ENCODE measurements around the gene NRXN3.

NRXN3 gene

GRCh38 chr14:79265366-79265946, 1095.3 kb downstream of the NRXN3 start:
- H3K4me3 ChIP-seq, result no peak overlapping the region
- no peak for DNase-seq (ENCODE audit: low spot score in 2 of 2)
- in situ Hi-C loops (cut with MboI; ENCODE audit: low sequenced_read_pairs), result no loop called here

GRCh38 chr14:79270361-79270760, 1100.2 kb downstream of the NRXN3 start:
- in situ Hi-C loops (cut with MboI; ENCODE audit: low sequenced_read_pairs), result no loop called here
- no peaks in the 10 kb centered on the region for H3K36me3 ChIP-seq (replicated peaks)
- no peaks in the 10 kb centered on the region for H3K27me3 ChIP-seq (ENCODE audit: low read depth)
- no peaks in the 10 kb centered on the region for H3K4me1 ChIP-seq
- DNase-seq (ENCODE audit: low spot score in 2 of 2), result no peak
- no peak overlapping the region for H3K4me3 ChIP-seq
- no peaks in the 10 kb centered on the region for H3K9me3 ChIP-seq

More at GRCh38 chr14:79265366-79265946, 1095.3 kb downstream of the NRXN3 start:
- Histone ChIP-seq H3K9me3 (no peaks in the 10 kb centered on the region), H3K27me3 (ENCODE audit: low read depth) (no peaks in the 10 kb centered on the region), H3K36me3 (replicated peaks) (no peaks in the 10 kb centered on the region), H3K4me1 (no peaks in the 10 kb centered on the region)

DNA sequence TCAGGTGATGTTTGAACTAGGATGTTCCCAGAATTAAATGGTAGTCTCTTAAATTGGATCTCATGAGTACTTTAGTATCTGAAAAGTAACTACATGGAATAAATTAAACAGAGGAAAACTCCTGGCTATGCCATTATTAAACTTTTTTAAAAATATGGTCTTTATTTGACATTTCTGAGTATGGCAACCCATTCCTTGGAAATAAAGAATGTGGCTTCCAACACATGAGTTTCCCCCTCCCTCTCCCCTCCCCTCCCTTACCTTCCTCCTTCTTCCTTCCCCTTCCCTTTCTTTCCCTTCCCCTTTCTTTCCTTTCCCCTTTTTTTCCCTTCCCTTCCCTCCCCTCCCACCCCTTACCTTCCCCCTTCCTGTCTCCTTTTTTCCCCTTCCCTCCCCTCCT, 1100.9 kb downstream of the NRXN3 start:
- DNase-seq (ENCODE audit: low spot score in 2 of 2), result no peak

DNA sequence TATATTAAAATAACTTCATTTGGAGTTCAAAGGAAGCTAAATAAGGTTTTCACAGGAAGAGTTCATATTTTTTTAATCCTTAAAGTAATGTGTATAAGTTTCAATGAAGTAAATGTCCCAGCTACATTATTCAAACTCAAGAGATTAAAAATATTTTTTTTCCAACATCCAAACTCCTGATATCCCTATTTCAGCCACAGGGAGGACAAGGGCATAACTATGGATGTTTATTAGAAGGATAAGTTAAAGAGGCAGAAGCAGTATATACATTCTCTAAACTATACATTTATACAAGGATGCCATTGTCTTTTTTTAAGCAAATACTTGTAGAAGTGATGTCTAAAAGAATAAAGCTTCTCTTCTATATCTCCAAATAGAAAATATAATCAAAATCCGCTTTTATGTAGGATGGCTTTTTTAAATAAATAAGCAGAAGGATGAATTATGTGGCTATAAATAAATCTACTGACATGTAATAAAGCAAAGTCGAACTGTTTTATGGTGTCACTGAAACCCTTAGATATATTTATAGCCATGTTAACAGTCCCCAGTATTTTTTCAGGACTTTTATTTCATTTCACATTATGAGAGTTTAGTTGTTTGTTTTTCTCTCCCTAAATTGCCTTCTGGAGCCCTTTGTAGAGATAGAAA, 1104.6 kb downstream of the NRXN3 start:
- Histone ChIP-seq H3K27me3 (ENCODE audit: low read depth) (peaks cover 7% of the 10 kb centered on the region; the same call in 1 of the 2 replicates), H3K4me3 (no peak overlapping the region), H3K36me3 (replicated peaks) (no peaks in the 10 kb centered on the region), H3K4me1 (no peaks in the 10 kb centered on the region), H3K9me3 (no peaks in the 10 kb centered on the region)
- no peak for DNase-seq (ENCODE audit: low spot score in 2 of 2)
- in situ Hi-C loops (cut with MboI; ENCODE audit: low sequenced_read_pairs), result no loop called here

More for the DNA sequence above, 1100.9 kb downstream of the NRXN3 start:
- in situ Hi-C loops (cut with MboI; ENCODE audit: low sequenced_read_pairs), result no loop called here
- no peaks in the 10 kb centered on the region for H3K27me3 ChIP-seq (ENCODE audit: low read depth)
- H3K4me3 ChIP-seq, result no peak overlapping the region
- H3K4me1 ChIP-seq, result no peaks in the 10 kb centered on the region
- H3K9me3 ChIP-seq, result no peaks in the 10 kb centered on the region
- no peaks in the 10 kb centered on the region for H3K36me3 ChIP-seq (replicated peaks)

GRCh38 chr14:79275292-79275655, 1105.1 kb downstream of the NRXN3 start:
- Histone ChIP-seq H3K4me1 (no peaks in the 10 kb centered on the region), H3K9me3 (no peaks in the 10 kb centered on the region), H3K36me3 (replicated peaks) (no peaks in the 10 kb centered on the region), H3K4me3 (no peak overlapping the region), H3K27me3 (ENCODE audit: low read depth) (peaks cover 11% of the 10 kb centered on the region)
- DNase-seq (ENCODE audit: low spot score in 2 of 2), result no peak
- in situ Hi-C loops (cut with MboI; ENCODE audit: low sequenced_read_pairs), result no loop called here

DNA sequence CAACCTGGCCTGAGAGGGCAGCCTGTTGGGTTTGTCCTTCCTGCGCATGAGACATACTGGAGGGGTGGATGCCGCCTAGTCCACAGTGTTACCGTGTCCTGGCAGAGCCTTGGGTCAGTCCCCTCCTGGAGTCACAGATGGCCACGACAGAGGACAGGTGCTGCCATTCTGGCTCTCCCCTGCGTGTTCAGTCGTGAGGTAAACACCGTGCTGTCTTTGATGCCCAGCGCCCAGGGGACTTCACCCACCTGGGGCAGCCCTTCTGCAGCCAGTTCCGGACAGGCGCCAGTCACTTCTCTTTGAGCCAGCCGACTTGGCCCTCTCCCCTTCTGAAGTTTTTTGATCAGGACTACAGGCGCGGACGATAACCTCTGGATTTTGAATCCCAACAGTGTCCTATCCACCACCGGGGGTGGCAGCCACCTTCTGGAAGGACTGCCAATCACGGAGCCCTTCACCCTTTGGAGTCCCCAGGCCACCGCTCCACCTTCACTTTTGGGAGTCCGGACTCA, 1108.2 kb downstream of the NRXN3 start:
- Histone ChIP-seq H3K36me3 (replicated peaks) (no peaks in the 10 kb centered on the region), H3K9me3 (no peaks in the 10 kb centered on the region), H3K27me3 (ENCODE audit: low read depth) (peaks cover 15% of the 10 kb centered on the region), H3K4me3 (no peak overlapping the region), H3K4me1 (no peaks in the 10 kb centered on the region)
- no peak for DNase-seq (ENCODE audit: low spot score in 2 of 2)
- in situ Hi-C loops (cut with MboI; ENCODE audit: low sequenced_read_pairs), result no loop called here

DNA sequence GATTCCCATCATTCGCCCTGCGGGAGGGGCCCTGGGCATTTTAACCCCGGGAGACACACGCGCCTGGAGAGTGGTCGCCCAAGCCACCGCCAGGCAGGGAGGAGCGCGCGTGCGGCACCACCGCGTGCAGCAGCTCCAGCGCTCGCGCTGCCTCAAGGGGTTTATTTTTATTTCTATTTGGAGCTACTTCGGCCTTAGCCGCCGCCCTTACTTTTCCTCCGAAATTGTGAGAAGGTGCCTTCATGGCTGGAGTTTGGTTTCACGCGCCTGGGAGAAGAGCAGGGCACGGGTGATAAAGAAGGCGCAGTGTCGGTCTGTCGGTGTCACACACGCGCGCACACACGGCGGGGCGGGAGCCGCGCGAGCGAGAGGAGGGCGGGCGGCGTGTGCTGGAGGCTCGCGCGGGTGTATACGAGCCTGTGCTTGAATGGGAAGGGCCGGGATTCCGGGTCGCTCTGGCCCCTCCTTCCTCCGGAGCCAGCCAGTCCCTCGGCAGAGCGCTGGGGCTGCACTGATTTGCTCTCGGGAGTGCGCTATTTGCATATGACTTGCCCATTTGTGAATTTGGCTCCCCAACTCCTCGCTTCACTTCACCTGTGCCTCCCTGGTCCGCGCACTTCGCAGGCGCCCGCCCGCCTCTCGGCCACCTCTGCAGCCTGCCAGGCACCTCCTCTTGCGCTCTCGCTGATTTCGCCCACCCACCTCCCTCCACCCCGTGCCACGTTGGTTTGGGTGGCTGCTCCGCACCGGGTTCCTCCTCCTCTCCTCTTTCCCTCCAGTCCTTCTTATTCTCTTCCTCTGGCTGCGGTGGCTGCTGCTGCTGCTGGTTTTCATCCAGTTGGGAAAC, 1108.8 kb downstream of the NRXN3 start:
- Histone ChIP-seq H3K4me3 (peak overlapping the region; percentile 10), H3K27me3 (ENCODE audit: low read depth) (peaks cover 15% of the 10 kb centered on the region), H3K9me3 (no peaks in the 10 kb centered on the region), H3K4me1 (no peaks in the 10 kb centered on the region), H3K36me3 (replicated peaks) (no peaks in the 10 kb centered on the region)
- in situ Hi-C loops (cut with MboI; ENCODE audit: low sequenced_read_pairs), result no loop called here
- peak; percentile 74 to 76 for DNase-seq (ENCODE audit: low spot score in 2 of 2)

GRCh38 chr14:79279645-79280597, 1109.7 kb downstream of the NRXN3 start:
- Histone ChIP-seq H3K4me3 (peak overlapping the region; percentile 10), H3K4me1 (no peaks in the 10 kb centered on the region), H3K9me3 (no peaks in the 10 kb centered on the region), H3K36me3 (replicated peaks) (no peaks in the 10 kb centered on the region), H3K27me3 (ENCODE audit: low read depth) (peaks cover 15% of the 10 kb centered on the region)
- DNase-seq (ENCODE audit: low spot score in 2 of 2), result no peak
- in situ Hi-C loops (cut with MboI; ENCODE audit: low sequenced_read_pairs), result no loop called here

- no peaks in the 10 kb centered on the region for H3K9me3 ChIP-seq
- no peaks in the 10 kb centered on the region for H3K4me1 ChIP-seq
- H3K4me3 ChIP-seq, result no peak overlapping the region
- no peaks in the 10 kb centered on the region for H3K36me3 ChIP-seq (replicated peaks)
- H3K27me3 ChIP-seq (ENCODE audit: low read depth), result peaks cover 15% of the 10 kb centered on the region
- DNase-seq (ENCODE audit: low spot score in 2 of 2), result no peak
- in situ Hi-C loops (cut with MboI; ENCODE audit: low sequenced_read_pairs), result no loop called here
Observed at GRCh38 chr14:79281244-79282152, 1111.3 kb downstream of the NRXN3 start.

DNA sequence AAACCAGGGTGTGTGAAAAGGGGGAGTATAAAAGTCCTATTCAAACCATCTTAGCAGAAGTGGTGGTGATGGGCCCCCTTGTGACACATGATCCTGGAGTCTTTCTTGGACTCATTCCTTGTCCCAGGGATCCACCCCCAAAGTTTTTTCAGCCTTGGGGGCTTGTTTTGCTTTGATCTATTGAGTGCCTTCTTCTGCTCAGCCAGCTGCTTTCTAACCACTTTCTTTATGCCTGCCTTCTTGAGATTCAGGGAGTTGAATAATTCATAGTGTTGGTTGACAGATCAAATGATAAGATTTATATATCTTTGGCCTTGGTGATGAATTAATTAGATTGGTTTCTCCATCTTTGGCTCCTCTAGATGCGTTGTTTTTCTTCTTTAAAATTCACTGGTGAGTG, 1114.4 kb downstream of the NRXN3 start:
- Histone ChIP-seq H3K27me3 (ENCODE audit: low read depth) (peaks cover 10% of the 10 kb centered on the region), H3K4me1 (no peaks in the 10 kb centered on the region), H3K9me3 (no peaks in the 10 kb centered on the region), H3K4me3 (no peak overlapping the region), H3K36me3 (replicated peaks) (no peaks in the 10 kb centered on the region)
- in situ Hi-C loops (cut with MboI; ENCODE audit: low sequenced_read_pairs), result no loop called here
- DNase-seq (ENCODE audit: low spot score in 2 of 2), result no peak

DNA sequence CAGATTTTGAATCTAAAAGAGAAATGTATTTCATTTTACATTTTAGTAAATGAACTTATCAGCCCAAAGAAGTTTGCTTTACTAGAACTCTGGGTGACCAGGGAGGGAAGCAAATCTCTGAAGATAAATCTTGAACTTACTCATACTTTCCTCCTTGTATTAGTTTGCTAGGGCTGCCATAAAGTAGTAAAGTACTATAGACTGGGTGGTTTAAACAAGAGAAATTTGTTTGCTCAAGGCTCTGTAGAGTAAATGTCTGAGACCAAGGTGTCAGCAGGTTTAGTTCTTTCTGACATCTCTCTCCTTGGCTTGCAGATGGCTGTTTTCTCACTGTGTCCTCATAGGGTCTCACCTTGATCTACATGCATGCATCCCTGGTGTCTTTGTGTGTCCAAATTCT, 1115.1 kb downstream of the NRXN3 start:
- H3K4me3 ChIP-seq, result no peak overlapping the region
- H3K4me1 ChIP-seq, result no peaks in the 10 kb centered on the region
- no peaks in the 10 kb centered on the region for H3K36me3 ChIP-seq (replicated peaks)
- DNase-seq (ENCODE audit: low spot score in 2 of 2), result no peak
- H3K9me3 ChIP-seq, result no peaks in the 10 kb centered on the region
- peaks cover 5% of the 10 kb centered on the region for H3K27me3 ChIP-seq (ENCODE audit: low read depth)
- in situ Hi-C loops (cut with MboI; ENCODE audit: low sequenced_read_pairs), result no loop called here

DNA sequence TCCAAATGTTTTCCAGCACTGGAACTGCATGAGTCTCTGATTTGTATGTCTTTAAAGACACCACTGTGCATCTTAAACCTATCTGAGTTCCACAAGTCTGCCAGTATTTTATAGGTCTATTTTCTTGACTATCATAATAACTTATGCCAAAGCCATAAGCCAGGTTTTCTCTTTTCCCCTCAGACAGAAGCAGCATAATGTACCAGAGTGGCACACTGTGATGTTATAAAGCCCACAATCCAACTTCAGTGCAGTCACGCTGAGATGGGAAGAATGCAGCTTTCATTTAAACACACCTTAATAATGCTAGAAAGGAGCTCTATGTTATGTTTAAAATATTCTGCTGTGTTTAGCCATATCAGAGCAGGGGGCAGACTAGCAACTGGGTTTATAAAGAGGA, 1117.8 kb downstream of the NRXN3 start:
- H3K27me3 ChIP-seq (ENCODE audit: low read depth), result no peaks in the 10 kb centered on the region
- no peak for DNase-seq (ENCODE audit: low spot score in 2 of 2)
- in situ Hi-C loops (cut with MboI; ENCODE audit: low sequenced_read_pairs), result no loop called here
- H3K4me3 ChIP-seq, result no peak overlapping the region
- no peaks in the 10 kb centered on the region for H3K4me1 ChIP-seq
- no peaks in the 10 kb centered on the region for H3K9me3 ChIP-seq
- no peaks in the 10 kb centered on the region for H3K36me3 ChIP-seq (replicated peaks)
